Trophoblast cell (in vitro differentiated cells and primary cell): Measurements from ENCODE around the gene NFIB.

Source experiments
- DNase-seq, 2 donors: peaks; one replicate each; pipeline ENCODE4 v3.0.0-alpha.2; 2016
- H2AFZ ChIP-seq: 2 replicates; pipeline ENCODE4 v1.6.1; 2013; ENCODE audit warnings: low read length, moderate library complexity, mild to moderate bottlenecking; ENCODE audit not compliant: insufficient read depth, poor library complexity
- H2AK5ac ChIP-seq: 2 replicates; pipeline ENCODE4 v1.6.1; 2013; ENCODE audit warnings: mild to moderate bottlenecking, low read length
- H2BK120ac ChIP-seq: 2 replicates; pipeline ENCODE4 v1.6.1; 2013; ENCODE audit warnings: low read length, mild to moderate bottlenecking, moderate library complexity; ENCODE audit not compliant: insufficient read depth, poor library complexity
- H2BK12ac ChIP-seq: 2 replicates; pipeline ENCODE4 v1.6.1; 2013; ENCODE audit warnings: mild to moderate bottlenecking, low read length, moderate library complexity
- H2BK5ac ChIP-seq: 2 replicates; pipeline ENCODE4 v1.6.1; 2013; ENCODE audit warnings: low read length, low read depth, moderate library complexity, mild to moderate bottlenecking; ENCODE audit not compliant: poor library complexity
- H3K14ac ChIP-seq: 2 replicates; pipeline ENCODE4 v1.6.1; 2013; ENCODE audit warnings: mild to moderate bottlenecking, low read length
- H3K18ac ChIP-seq: 2 replicates; pipeline ENCODE4 v1.6.1; 2013; ENCODE audit warnings: mild to moderate bottlenecking, low read length
- H3K23ac ChIP-seq: 2 replicates; pipeline ENCODE4 v1.6.1; 2013; ENCODE audit warnings: low read length
- H3K27ac ChIP-seq: 2 replicates; pipeline ENCODE4 v1.5.1; 2013; ENCODE audit warnings: low read depth, mild to moderate bottlenecking, inconsistent platforms, low read length, moderate library complexity
- H3K27me3 ChIP-seq: 2 replicates; pipeline ENCODE4 v1.6.1; 2013; ENCODE audit warnings: inconsistent platforms, mild to moderate bottlenecking, low read length, moderate library complexity; ENCODE audit not compliant: insufficient read depth
- H3K36me3 ChIP-seq, 2 experiments: 1 replicate in 1 of 2; 2 replicates in 1 of 2; pipeline ENCODE4 v1.6.1; 2013; ENCODE audit warnings: low read length in 2 of 2, mild to moderate bottlenecking in 2 of 2, moderate library complexity in 1 of 2; ENCODE audit not compliant: insufficient read depth in 2 of 2, control insufficient read depth in 1 of 2
- H3K4ac ChIP-seq: 2 replicates; pipeline ENCODE4 v1.6.1; 2013; ENCODE audit warnings: low read depth, mild to moderate bottlenecking, low read length, moderate library complexity
- H3K4me1 ChIP-seq, 2 experiments: 1 replicate in 1 of 2; 2 replicates in 1 of 2; pipeline ENCODE4 v1.6.1; 2013; ENCODE audit warnings: low read length in 2 of 2, mild to moderate bottlenecking in 2 of 2, moderate library complexity in 1 of 2; ENCODE audit not compliant: insufficient read depth in 2 of 2, control insufficient read depth in 1 of 2
- H3K4me2 ChIP-seq: 2 replicates; pipeline ENCODE4 v1.6.1; 2013; ENCODE audit warnings: inconsistent platforms, mild to moderate bottlenecking, low read length, moderate library complexity
- H3K4me3 ChIP-seq: 2 replicates; pipeline ENCODE4 v1.5.1; 2013; ENCODE audit warnings: mild to moderate bottlenecking, low read depth, low read length, inconsistent platforms
- H3K79me1 ChIP-seq: one replicate; pipeline ENCODE4 v1.6.1; 2013; ENCODE audit warnings: low read length
- H3K79me2 ChIP-seq: 2 replicates; pipeline ENCODE4 v1.6.1; 2013; ENCODE audit warnings: low read length, mild to moderate bottlenecking; ENCODE audit not compliant: control insufficient read depth, insufficient read depth, poor library complexity
- H3K9ac ChIP-seq: 2 replicates; pipeline ENCODE4 v1.6.1; 2013; ENCODE audit warnings: mild to moderate bottlenecking, low read length
- H3K9me3 ChIP-seq: 2 replicates; pipeline ENCODE4 v1.6.1; 2013; ENCODE audit warnings: low read depth, mild to moderate bottlenecking, control low read depth, inconsistent platforms, low read length; ENCODE audit not compliant: insufficient read depth
- H4K12ac ChIP-seq: 2 replicates; pipeline ENCODE4 v1.6.1; 2013; ENCODE audit warnings: low read depth, mild to moderate bottlenecking, low read length, moderate library complexity
- H4K8ac ChIP-seq: 2 replicates; pipeline ENCODE4 v1.6.1; 2013; ENCODE audit warnings: low read depth, mild to moderate bottlenecking, low read length, moderate library complexity
- H4K91ac ChIP-seq: one replicate; pipeline ENCODE4 v1.6.1; 2013; ENCODE audit warnings: low read depth, mild to moderate bottlenecking, low read length, moderate library complexity
- WGBS: extraction: QIAGEN DNeasy Blood & Tissue Kit; methylation state at CpG from one replicate; pipeline ENCODE4 v1.1.7; 2013; ENCODE audit warnings: missing lambda C conversion rate; ENCODE audit not compliant: insufficient read length, insufficient coverage; ENCODE audit errors: extremely low coverage; 5-methylcytosine and 5-hydroxymethylcytosine counted together

NFIB gene

DNA sequence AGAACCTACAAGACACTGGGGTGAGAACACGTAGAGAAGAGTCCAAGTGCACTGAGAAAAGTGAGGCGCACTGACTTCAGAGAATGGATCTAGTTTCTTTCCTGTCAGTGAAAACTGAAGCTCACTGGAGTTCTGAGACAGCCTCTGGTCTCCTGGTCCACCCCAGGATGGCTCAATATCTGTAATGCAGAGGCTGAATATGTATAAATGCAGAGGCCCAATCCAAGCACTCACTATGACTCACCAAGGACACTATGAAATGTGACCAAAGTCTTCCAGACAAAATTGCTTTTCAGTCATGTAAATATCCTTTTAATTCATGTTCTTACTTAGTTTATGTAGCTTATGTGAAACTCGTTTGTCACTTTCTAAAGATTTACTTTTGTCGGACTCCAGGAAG, 53.8 kb downstream of the NFIB start:
- Histone ChIP-seq H3K23ac (no peak overlapping the region), H3K27ac (no peak overlapping the region), H3K4me3 (no peak overlapping the region), H4K12ac (no peak overlapping the region), H3K14ac (no peak overlapping the region), H3K4me1 (no peaks in the 10 kb centered on the region), H2AK5ac (no peak overlapping the region), H3K4me2 (no peak overlapping the region), H3K36me3 (no peaks in the 10 kb centered on the region), H3K9me3 (no peaks in the 10 kb centered on the region), H4K8ac (no peak overlapping the region), H3K27me3 (no peaks in the 10 kb centered on the region), H3K18ac (no peak overlapping the region), H2AFZ (no peak overlapping the region), H3K79me2 (no peaks in the 10 kb centered on the region), H2BK120ac (no peak overlapping the region), H4K91ac (no peak overlapping the region), H2BK12ac (no peak overlapping the region), H2BK5ac (no peak overlapping the region), H3K79me1 (no peaks in the 10 kb centered on the region), H3K9ac (no peak overlapping the region), H3K4ac (no peak overlapping the region)
- DNase-seq: no peak
- no CpG with 5 or more reads among the region's 4 CpGs for WGBS

DNA sequence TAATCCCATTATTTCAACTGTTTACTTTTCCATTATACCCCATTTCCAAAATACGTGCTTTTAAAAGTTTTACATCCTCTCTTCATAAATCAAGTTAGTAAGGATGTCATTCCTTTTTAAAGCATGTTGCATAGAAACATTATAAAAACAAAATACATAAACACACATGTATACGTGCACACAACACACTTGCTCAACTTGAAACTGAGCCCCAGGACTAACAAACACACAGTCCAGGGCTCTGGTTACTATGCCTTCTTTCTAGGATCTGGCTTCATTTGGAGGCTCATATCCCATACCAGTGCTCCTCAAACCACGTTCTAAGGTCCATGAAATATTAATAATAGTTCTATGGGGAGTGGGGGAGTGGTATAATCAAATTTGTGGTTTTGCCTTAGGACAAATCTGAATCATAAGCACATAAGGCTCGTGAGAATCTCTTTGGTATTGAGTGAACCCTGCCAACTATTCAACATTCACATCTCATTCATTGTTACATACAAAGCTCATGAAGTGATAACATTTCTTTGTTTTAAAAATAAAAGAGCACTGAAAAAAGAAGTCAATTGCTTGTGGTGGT, 55.2 kb downstream of the NFIB start:
- Histone ChIP-seq H2AFZ (no peak overlapping the region), H3K14ac (no peak overlapping the region), H3K9me3 (no peaks in the 10 kb centered on the region), H3K4ac (no peak overlapping the region), H2BK120ac (no peak overlapping the region), H2BK12ac (no peak overlapping the region), H3K4me2 (no peak overlapping the region), H3K79me2 (no peaks in the 10 kb centered on the region), H3K27ac (no peak overlapping the region), H4K8ac (no peak overlapping the region), H3K79me1 (no peaks in the 10 kb centered on the region), H3K4me1 (no peaks in the 10 kb centered on the region), H3K23ac (no peak overlapping the region), H4K12ac (no peak overlapping the region), H2AK5ac (no peak overlapping the region), H3K9ac (no peak overlapping the region), H3K4me3 (no peak overlapping the region), H4K91ac (no peak overlapping the region), H3K36me3 (no peaks in the 10 kb centered on the region), H2BK5ac (no peak overlapping the region), H3K18ac (no peak overlapping the region), H3K27me3 (no peaks in the 10 kb centered on the region)
- DNase-seq: peak in 1 of 2 donors; percentile 19
- 100% methylated on average over 1 of the region's 4 CpGs for WGBS

DNA sequence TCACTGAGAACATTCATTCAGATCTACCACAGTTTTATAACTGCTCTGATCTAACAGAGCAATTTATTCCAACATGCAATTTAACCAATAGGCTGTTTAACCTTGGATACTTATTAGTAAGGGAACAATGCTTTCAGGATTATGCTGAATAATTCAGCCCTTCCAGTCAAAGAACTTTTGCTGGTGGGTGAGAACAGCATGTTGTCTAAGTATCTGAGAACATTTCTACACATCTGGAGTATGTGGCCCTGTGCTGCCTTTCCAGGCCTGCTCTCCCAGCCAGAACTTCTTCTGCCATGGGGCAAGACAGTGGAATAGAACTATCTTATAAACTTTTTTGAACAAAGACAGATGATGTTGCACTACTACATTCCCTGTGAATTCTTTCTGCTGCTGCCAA, 55.8 kb downstream of the NFIB start:
- H3K4ac ChIP-seq: no peak overlapping the region

DNA sequence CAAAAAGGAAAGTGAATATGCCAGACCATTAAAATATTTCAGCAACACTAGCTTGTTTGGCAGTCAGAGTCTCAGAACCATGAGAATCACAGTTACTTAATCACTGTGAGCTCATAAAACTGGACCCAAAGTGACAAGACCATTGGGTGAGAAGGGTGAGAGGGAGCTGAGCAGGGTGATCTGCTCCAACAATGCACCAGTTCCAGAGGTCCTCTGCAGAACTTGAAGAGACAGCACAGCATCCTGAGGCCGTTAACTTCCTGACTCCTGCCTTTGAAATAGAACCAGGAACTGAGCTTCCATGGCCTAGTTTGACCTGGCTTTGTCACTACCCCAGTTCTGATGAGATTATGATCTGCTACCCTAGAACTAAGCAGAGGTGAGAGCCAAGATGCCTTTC, 57.4 kb downstream of the NFIB start:
- no CpG with 5 or more reads among the region's 1 CpG for WGBS
- Histone ChIP-seq H3K79me1 (peaks cover under 1% of the 10 kb centered on the region), H3K14ac (no peak overlapping the region), H3K23ac (no peak overlapping the region), H4K91ac (no peak overlapping the region), H4K8ac (no peak overlapping the region), H2BK12ac (no peak overlapping the region), H3K27me3 (no peaks in the 10 kb centered on the region), H3K9ac (no peak overlapping the region), H3K18ac (no peak overlapping the region), H3K4me1 (peaks cover under 1 to 1% of the 10 kb centered on the region in 2 experiments), H3K4me2 (no peak overlapping the region), H3K27ac (no peak overlapping the region), H2BK120ac (no peak overlapping the region), H3K9me3 (no peaks in the 10 kb centered on the region), H2AFZ (no peak overlapping the region), H3K4ac (no peak overlapping the region), H2BK5ac (no peak overlapping the region), H4K12ac (no peak overlapping the region), H3K4me3 (no peak overlapping the region), H3K79me2 (no peaks in the 10 kb centered on the region), H3K36me3 (no peaks in the 10 kb centered on the region), H2AK5ac (no peak overlapping the region)
- DNase-seq: no peak

More for the DNA sequence above, 55.8 kb downstream of the NFIB start:
- Histone ChIP-seq H4K12ac (no peak overlapping the region), H2BK120ac (no peak overlapping the region), H3K79me1 (no peaks in the 10 kb centered on the region), H3K36me3 (no peaks in the 10 kb centered on the region), H2AFZ (no peak overlapping the region), H3K4me2 (no peak overlapping the region), H3K27ac (no peak overlapping the region), H2BK5ac (no peak overlapping the region), H4K91ac (no peak overlapping the region), H3K79me2 (no peaks in the 10 kb centered on the region), H2AK5ac (no peak overlapping the region), H3K18ac (no peak overlapping the region), H3K9me3 (no peaks in the 10 kb centered on the region), H3K4me1 (no peaks in the 10 kb centered on the region), H3K14ac (no peak overlapping the region), H3K4me3 (no peak overlapping the region), H2BK12ac (no peak overlapping the region), H3K23ac (no peak overlapping the region), H4K8ac (no peak overlapping the region), H3K9ac (no peak overlapping the region), H3K27me3 (no peaks in the 10 kb centered on the region)
- no peak for DNase-seq
